ENCODE measurements around the gene TRIM31. TPM values are rescaled to one million over a fixed set of nuclear protein-coding genes. Genes with fewer than 3 reads are reported as not detected.

Gene TRIM31
- total RNA-seq, 4 donors from 2014 or later: not detected

DNA sequence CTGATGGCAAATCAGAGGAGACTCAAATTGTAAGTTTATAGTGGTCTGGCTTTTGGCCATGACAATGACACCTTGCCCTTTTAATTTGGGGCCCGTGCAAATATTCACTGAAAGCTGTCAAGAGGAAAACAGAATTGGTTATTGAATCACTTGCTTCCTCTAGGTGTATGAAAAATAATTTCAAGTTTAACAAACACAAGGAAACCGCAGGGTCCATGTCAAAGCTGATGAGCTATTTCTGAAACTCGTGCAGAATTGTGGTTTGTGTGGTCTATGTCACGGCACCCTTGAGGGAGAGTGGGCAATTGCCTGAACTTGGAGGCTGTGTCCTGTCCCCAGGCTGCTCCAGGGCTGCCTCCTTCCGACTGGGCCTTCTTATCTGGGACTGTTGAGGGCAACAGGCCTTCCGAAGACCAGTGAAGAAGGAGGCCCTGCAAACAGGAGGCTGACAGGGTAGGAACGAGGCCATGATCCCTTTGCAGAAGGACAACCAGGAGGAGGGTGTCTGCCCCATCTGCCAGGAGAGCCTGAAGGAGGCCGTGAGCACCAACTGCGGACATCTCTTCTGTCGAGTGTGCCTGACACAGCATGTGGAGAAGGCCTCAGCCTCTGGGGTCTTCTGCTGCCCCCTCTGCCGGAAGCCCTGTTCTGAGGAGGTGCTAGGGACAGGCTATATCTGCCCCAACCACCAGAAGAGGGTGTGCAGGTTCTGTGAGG, 23.8 kb upstream of the TRIM31 start:
- Histone ChIP-seq H3K27ac (no peak overlapping the region), H3K36me3 (no peaks in the 10 kb centered on the region), H3K27me3 (peaks cover 0 to 52% of the 10 kb centered on the region in 2 donors), H3K9me3 (no peaks in the 10 kb centered on the region), H3K4me1 (no peaks in the 10 kb centered on the region), H3K4me3 (no peak overlapping the region)
- no peak for DNase-seq (ENCODE audit: low spot score in 2 of 2)
- no peak for TF ChIP-seq CTCF (IDR thresholded peaks at IDR 0.05)
- no peak for TF ChIP-seq POLR2A (IDR thresholded peaks at IDR 0.05)
- TF ChIP-seq EP300 (IDR thresholded peaks at IDR 0.05): no peak
- 77 to 78% methylated on average over 11 of the region's 11 CpGs for WGBS, 2 donors

DNA sequence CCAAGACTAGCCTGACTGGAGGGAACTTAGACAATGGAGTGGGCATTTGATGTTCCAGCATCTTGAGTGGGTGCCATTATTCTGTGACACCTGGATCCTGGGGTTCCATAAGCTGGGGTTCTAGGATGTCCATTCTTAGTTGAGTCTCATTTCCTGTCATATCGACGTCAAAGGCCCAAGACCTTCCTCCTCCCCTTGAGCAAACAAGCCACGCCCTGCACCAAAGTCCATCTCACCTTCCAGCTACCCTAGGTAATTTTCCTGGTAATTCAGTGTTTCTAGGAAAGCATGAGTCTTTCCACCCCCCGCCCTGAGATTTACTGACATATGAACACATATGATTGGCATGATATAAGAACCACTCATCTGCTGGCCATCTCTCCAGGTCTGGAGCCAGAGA, 22.9 kb upstream of the TRIM31 start, which contains the start of gene TRIM40:
TRIM40 (plus strand) TSS at position 384 of the 400 bp plus-strand sequence. CDS start 897 bp downstream, outside the sequence.
- Histone ChIP-seq H3K27me3 (peaks cover 0 to 60% of the 10 kb centered on the region in 2 donors), H3K36me3 (no peaks in the 10 kb centered on the region), H3K9me3 (no peaks in the 10 kb centered on the region), H3K4me1 (peaks cover 0 to 3% (median 0%) of the 10 kb centered on the region in 4 donors), H3K27ac (no peak within 1 kb of the TSS), H3K4me3 (no peak within 1 kb of the TSS)
- 74 to 84% methylated on average over 4 of the region's 4 CpGs for WGBS, 2 donors
- DNase-seq (ENCODE audit: low spot score in 2 of 2): no peak
- no peak for TF ChIP-seq POLR2A (IDR thresholded peaks at IDR 0.05)
- TF ChIP-seq EP300 (IDR thresholded peaks at IDR 0.05): no peak
- TF ChIP-seq CTCF (IDR thresholded peaks at IDR 0.05): no peak

GRCh38 chr6:30135147-30135546, 22.3 kb upstream of the TRIM31 start:
- H3K4me3 ChIP-seq: no peak overlapping the region
- peaks cover 0 to 63% of the 10 kb centered on the region in 2 donors for H3K27me3 ChIP-seq
- peaks cover 0 to 9% (median 0%) of the 10 kb centered on the region in 4 donors for H3K4me1 ChIP-seq
- TF ChIP-seq CTCF (IDR thresholded peaks at IDR 0.05) (no peak), POLR2A (IDR thresholded peaks at IDR 0.05) (no peak), EP300 (IDR thresholded peaks at IDR 0.05) (no peak)
- no peaks in the 10 kb centered on the region for H3K36me3 ChIP-seq
- no peak for DNase-seq (ENCODE audit: low spot score in 2 of 2)
- 75 to 81% methylated on average over 2 of the region's 2 CpGs for WGBS, 2 donors
- no peaks in the 10 kb centered on the region for H3K9me3 ChIP-seq
- H3K27ac ChIP-seq: no peak overlapping the region

- TF ChIP-seq CTCF (IDR thresholded peaks at IDR 0.05): no peak
Observed at GRCh38 chr6:30131947-30132497, 19.1 kb upstream of the TRIM31 start.

More at GRCh38 chr6:30131947-30132497, 19.1 kb upstream of the TRIM31 start:
- Histone ChIP-seq H3K27ac (no peak overlapping the region), H3K9me3 (no peaks in the 10 kb centered on the region), H3K36me3 (no peaks in the 10 kb centered on the region), H3K27me3 (peaks cover 0 to 83% of the 10 kb centered on the region in 2 donors), H3K4me3 (no peak overlapping the region), H3K4me1 (peaks cover 0 to 18% (median 4%) of the 10 kb centered on the region in 4 donors)
- WGBS, 2 donors: 66 to 78% methylated on average over 2 of the region's 2 CpGs
- DNase-seq (ENCODE audit: low spot score in 2 of 2): no peak

Data from tibial nerve (tissue), 4 donors.